ENCODE measurements around the gene CASS4. TPM values are rescaled to one million over a fixed set of nuclear protein-coding genes. Genes with fewer than 3 reads are reported as not detected.

The CASS4 gene
- total RNA-seq, 1 experiment from 2014 or later = 0.17 TPM

- intact Hi-C loops (cut with micrococcal nuclease) = no loop called here
- Histone ChIP-seq H3K27me3 (ENCODE audit: insufficient read depth, low read length) (no peaks in the 10 kb centered on the region), H3K9ac (ENCODE audit: low read length) (no peak overlapping the region), H2AFZ (ENCODE audit: low read depth, low read length, poor library complexity, severe bottlenecking) (no peak overlapping the region), H3K79me2 (ENCODE audit: insufficient read depth, low read length) (no peaks in the 10 kb centered on the region), H4K20me1 (ENCODE audit: insufficient read depth) (no peaks in the 10 kb centered on the region), H3K4me2 (ENCODE audit: low read length) (no peak overlapping the region), H3K4me3 (replicated peaks in 1 of 2; ENCODE audit: low read depth in 1 of 2, low read length in 2 of 2) (no peak overlapping the region), H3K4me1 (ENCODE audit: control insufficient read depth in 1 of 2, insufficient read depth in 2 of 2, low read length in 2 of 2) (no peaks in the 10 kb centered on the region), H3K9me3 (ENCODE audit: control insufficient read depth in 1 of 2, insufficient read depth in 1 of 2, low read depth in 1 of 2, low read length in 2 of 2) (no peaks in the 10 kb centered on the region), H3K9me2 (ENCODE audit: insufficient read depth) (no peaks in the 10 kb centered on the region), H3K27ac (ENCODE audit: low read depth, low read length) (no peak overlapping the region), H3K36me3 (ENCODE audit: control insufficient read depth in 1 of 2, insufficient read depth in 2 of 2, low read length in 2 of 2) (peaks cover under 1 to 7% of the 10 kb centered on the region in 2 experiments; a peak in 3 of 4 replicates)
- ATAC-seq (no peak), DNase-seq (ENCODE audit: low read depth, low spot score) (no peak)
- BruUV-seq (replicated peaks) = no TSS peak
- ChIA-PET CTCF (no interaction called here), POLR2A (no interaction called here), RAD21 (ENCODE audit: low non-redundant PET in 1 of 2, low total read pairs in 2 of 2, uncharacterized antibody in 2 of 2, unreplicated experiment in 2 of 2) (no interaction called here)
- TF ChIP-seq EGR1 (IDR thresholded peaks at IDR 0.05; ENCODE audit: low read depth) (no peak), SIN3A (IDR thresholded peaks at IDR 0.05; ENCODE audit: low read depth) (no peak), ATF3 (IDR thresholded peaks at IDR 0.05) (no peak), POLR2A (IDR thresholded peaks at IDR 0.05; ENCODE audit: borderline replicate concordance, extremely low read depth, insufficient read depth, insufficient read length) (no peak), YY1 (IDR thresholded peaks at IDR 0.05; ENCODE audit: extremely low read depth, insufficient replicate concordance, low read depth, low read length) (no peak), CEBPB (IDR thresholded peaks at IDR 0.05; ENCODE audit: low read depth) (no peak), REST (IDR thresholded peaks at IDR 0.05; ENCODE audit: low read depth) (no peak), ZFX (IDR thresholded peaks at IDR 0.05) (no peak), CBX3 (IDR thresholded peaks at IDR 0.05; ENCODE audit: low read depth) (no peak), POLR2AphosphoS5 (IDR thresholded peaks at IDR 0.05; ENCODE audit: low read depth, low read length) (no peak), RAD21 (IDR thresholded peaks at IDR 0.05; ENCODE audit: low read depth) (no peak), ELF1 (IDR thresholded peaks at IDR 0.05; ENCODE audit: borderline replicate concordance, low read depth) (no peak), ZBTB33 (IDR thresholded peaks at IDR 0.05; ENCODE audit: extremely low read depth, insufficient replicate concordance, low read length) (no peak), JUND (IDR thresholded peaks at IDR 0.05) (no peak)
These were observed 889 bp downstream of the CASS4 start for GRCh38 chr20:56412949-56413348.

Data from HCT116 (cell line).